H7 (cell line): ENCODE results near the gene MVD. TPM values are rescaled to one million over a fixed set of nuclear protein-coding genes. Genes with fewer than 3 reads are reported as not detected.
"Not testable (repeated sequence)": the region's sequence is repeated elsewhere in the genome, so short reads cannot be mapped to it uniquely, and the experiment has no call there.

Source experiments
- DNase-seq: peaks from one replicate; pipeline ENCODE4 v3.0.0; 2012
- H3K27me3 ChIP-seq: 2 replicates; pipeline ENCODE4 v1.6.0; 2011; ENCODE audit warnings: mild to moderate bottlenecking, low read length; ENCODE audit not compliant: control insufficient read depth, insufficient read depth
- H3K36me3 ChIP-seq: replicated peaks from 2 replicates; pipeline ENCODE4 v1.5.1; 2011; ENCODE audit warnings: low read length; ENCODE audit not compliant: control insufficient read depth, insufficient read depth
- H3K4me3 ChIP-seq: 2 replicates; pipeline ENCODE4 v1.5.1; 2011; ENCODE audit warnings: low read depth, mild to moderate bottlenecking, control low read depth, low read length, moderate library complexity; ENCODE audit not compliant: insufficient read depth
- total RNA-seq: library from RNA; depleted of rRNA; stranded (reverse); fragments of >200 nt; shearing (Covaris generic); gene quantifications from 2 replicates; pipeline ENCODE4 v1.2.3, GENCODE V29; 2014

Gene MVD
- total RNA-seq, 1 experiment from 2014 or later: 98.8 TPM

- peaks cover 2% of the 10 kb centered on the region for H3K36me3 ChIP-seq
- no peak overlapping the region for H3K4me3 ChIP-seq
- no peak for DNase-seq
- H3K27me3 ChIP-seq: no peaks in the 10 kb centered on the region
Observed at GRCh38 chr16:88614818-88615580, 47.9 kb downstream of the MVD start.

GRCh38 chr16:88613911-88614817, 48.7 kb downstream of the MVD start:
- Histone ChIP-seq H3K4me3 (no peak overlapping the region), H3K36me3 (peaks cover 2% of the 10 kb centered on the region), H3K27me3 (no peaks in the 10 kb centered on the region)
- no peak for DNase-seq

GRCh38 chr16:88613293-88613692, 49.6 kb downstream of the MVD start:
- no peak for DNase-seq
- Histone ChIP-seq H3K36me3 (peaks cover 4% of the 10 kb centered on the region), H3K27me3 (no peaks in the 10 kb centered on the region), H3K4me3 (no peak overlapping the region)

- peak overlapping the region; percentile 19 for H3K4me3 ChIP-seq
- peaks cover 5% of the 10 kb centered on the region for H3K36me3 ChIP-seq
- no peaks in the 10 kb centered on the region for H3K27me3 ChIP-seq
- peak; percentile 95 for DNase-seq
Observed at GRCh38 chr16:88610909-88611812, 51.7 kb downstream of the MVD start.

GRCh38 chr16:88610080-88610479, 52.8 kb downstream of the MVD start:
- Histone ChIP-seq H3K27me3 (no peaks in the 10 kb centered on the region), H3K36me3 (peaks cover 7% of the 10 kb centered on the region), H3K4me3 (no peak overlapping the region)
- peak; percentile 85 for DNase-seq

- not testable (repeated sequence) for H3K36me3 ChIP-seq, H3K4me3 ChIP-seq, H3K27me3 ChIP-seq, DNase-seq
Observed at GRCh38 chr16:88609426-88609825, 53.5 kb downstream of the MVD start.

GRCh38 chr16:88608076-88608475, 54.8 kb downstream of the MVD start:
- H3K36me3 ChIP-seq: peaks cover 6% of the 10 kb centered on the region
- no peaks in the 10 kb centered on the region for H3K27me3 ChIP-seq

GRCh38 chr16:88606148-88606757, 56.6 kb downstream of the MVD start:
- Histone ChIP-seq H3K4me3 (no peak overlapping the region), H3K27me3 (no peaks in the 10 kb centered on the region), H3K36me3 (peaks cover 9% of the 10 kb centered on the region)
- no peak for DNase-seq

More at GRCh38 chr16:88608076-88608475, 54.8 kb downstream of the MVD start:
- H3K4me3 ChIP-seq: no peak overlapping the region
- no peak for DNase-seq

GRCh38 chr16:88605186-88606147, 57.4 kb downstream of the MVD start:
- DNase-seq: no peak
- Histone ChIP-seq H3K4me3 (no peak overlapping the region), H3K27me3 (no peaks in the 10 kb centered on the region), H3K36me3 (peaks cover 12% of the 10 kb centered on the region)

- peaks cover 21% of the 10 kb centered on the region for H3K36me3 ChIP-seq
Observed at GRCh38 chr16:88602091-88602490, 60.8 kb downstream of the MVD start.

More at GRCh38 chr16:88602091-88602490, 60.8 kb downstream of the MVD start:
- DNase-seq: no peak
- Histone ChIP-seq H3K4me3 (no peak overlapping the region), H3K27me3 (no peaks in the 10 kb centered on the region)
